ENCODE data around the gene LRRC8B. TPM values are rescaled to one million over a fixed set of nuclear protein-coding genes. Genes with fewer than 3 reads are reported as not detected.
A peak's percentile ranks its signal among the peaks of the same experiment; 100 is the strongest.

The LRRC8B gene
- polyA plus RNA-seq, 2 donors, result 1.9 to 3.0 TPM

GRCh38 chr1:89633800-89634625 is 109.4 kb downstream of the LRRC8B start:
- Histone ChIP-seq H3K27me3 (ENCODE audit: control insufficient read depth in 1 of 2, insufficient read depth in 2 of 2, low read length in 2 of 2) (peaks cover 0 to 3% of the 10 kb centered on the region in 2 donors), H3K9me3 (ENCODE audit: control insufficient read depth in 2 of 2, insufficient read depth in 1 of 2, low read depth in 1 of 2, low read length in 1 of 2) (no peaks in the 10 kb centered on the region), H3K4me1 (ENCODE audit: control insufficient read depth in 2 of 2, insufficient read depth in 2 of 2, low read length in 1 of 2) (peaks cover 0 to 6% of the 10 kb centered on the region in 2 donors), H3K27ac (ENCODE audit: low read depth in 2 of 2, low read length in 1 of 2) (peak overlapping the region; percentile 60 to 81), H3K36me3 (ENCODE audit: control insufficient read depth in 2 of 2, insufficient read depth in 2 of 2, low read length in 1 of 2) (no peaks in the 10 kb centered on the region), H3K4me3 (ENCODE audit: low read depth in 1 of 2, low read length in 2 of 2) (peak overlapping the region; percentile 70 to 74)
- 12 to 13% methylated on average over 32 of the region's 32 CpGs for WGBS, 2 donors

- WGBS, 2 donors, result 55 to 63% methylated on average over 6 of the region's 6 CpGs
- no peak overlapping the region for H3K4me3 ChIP-seq (ENCODE audit: low read depth in 1 of 2, low read length in 2 of 2)
- H3K4me1 ChIP-seq (ENCODE audit: control insufficient read depth in 2 of 2, insufficient read depth in 2 of 2, low read length in 1 of 2), result peaks cover 0 to 6% of the 10 kb centered on the region in 2 donors
- H3K27me3 ChIP-seq (ENCODE audit: control insufficient read depth in 1 of 2, insufficient read depth in 2 of 2, low read length in 2 of 2), result peaks cover 0 to under 1% of the 10 kb centered on the region in 2 donors
- H3K9me3 ChIP-seq (ENCODE audit: control insufficient read depth in 2 of 2, insufficient read depth in 1 of 2, low read depth in 1 of 2, low read length in 1 of 2), result no peaks in the 10 kb centered on the region
- H3K27ac ChIP-seq (ENCODE audit: low read depth in 2 of 2, low read length in 1 of 2), result no peak overlapping the region
- no peaks in the 10 kb centered on the region for H3K36me3 ChIP-seq (ENCODE audit: control insufficient read depth in 2 of 2, insufficient read depth in 2 of 2, low read length in 1 of 2)
Measured at GRCh38 chr1:89635825-89636815, 111.5 kb downstream of the LRRC8B start.

- no peak overlapping the region for H3K4me3 ChIP-seq (ENCODE audit: low read depth in 1 of 2, low read length in 2 of 2)
- no peaks in the 10 kb centered on the region for H3K36me3 ChIP-seq (ENCODE audit: control insufficient read depth in 2 of 2, insufficient read depth in 2 of 2, low read length in 1 of 2)
- H3K4me1 ChIP-seq (ENCODE audit: control insufficient read depth in 2 of 2, insufficient read depth in 2 of 2, low read length in 1 of 2), result peaks cover 0 to 6% of the 10 kb centered on the region in 2 donors
- H3K27me3 ChIP-seq (ENCODE audit: control insufficient read depth in 1 of 2, insufficient read depth in 2 of 2, low read length in 2 of 2), result no peaks in the 10 kb centered on the region
- H3K9me3 ChIP-seq (ENCODE audit: control insufficient read depth in 2 of 2, insufficient read depth in 1 of 2, low read depth in 1 of 2, low read length in 1 of 2), result no peaks in the 10 kb centered on the region
- no peak overlapping the region for H3K27ac ChIP-seq (ENCODE audit: low read depth in 2 of 2, low read length in 1 of 2)
Measured at GRCh38 chr1:89637496-89637895, 112.9 kb downstream of the LRRC8B start.

- Histone ChIP-seq H3K27me3 (ENCODE audit: control insufficient read depth in 1 of 2, insufficient read depth in 2 of 2, low read length in 2 of 2) (no peaks in the 10 kb centered on the region), H3K27ac (ENCODE audit: low read depth in 2 of 2, low read length in 1 of 2) (no peak overlapping the region), H3K36me3 (ENCODE audit: control insufficient read depth in 2 of 2, insufficient read depth in 2 of 2, low read length in 1 of 2) (no peaks in the 10 kb centered on the region), H3K4me1 (ENCODE audit: control insufficient read depth in 2 of 2, insufficient read depth in 2 of 2, low read length in 1 of 2) (no peaks in the 10 kb centered on the region), H3K4me3 (ENCODE audit: low read depth in 1 of 2, low read length in 2 of 2) (no peak overlapping the region), H3K9me3 (ENCODE audit: control insufficient read depth in 2 of 2, insufficient read depth in 1 of 2, low read depth in 1 of 2, low read length in 1 of 2) (no peaks in the 10 kb centered on the region)
Measured at GRCh38 chr1:89640440-89640839, 115.8 kb downstream of the LRRC8B start.

GRCh38 chr1:89641781-89642180 is 117.2 kb downstream of the LRRC8B start:
- Histone ChIP-seq H3K4me1 (ENCODE audit: control insufficient read depth in 2 of 2, insufficient read depth in 2 of 2, low read length in 1 of 2) (no peaks in the 10 kb centered on the region), H3K9me3 (ENCODE audit: control insufficient read depth in 2 of 2, insufficient read depth in 1 of 2, low read depth in 1 of 2, low read length in 1 of 2) (no peaks in the 10 kb centered on the region), H3K4me3 (ENCODE audit: low read depth in 1 of 2, low read length in 2 of 2) (no peak overlapping the region), H3K27me3 (ENCODE audit: control insufficient read depth in 1 of 2, insufficient read depth in 2 of 2, low read length in 2 of 2) (no peaks in the 10 kb centered on the region), H3K36me3 (ENCODE audit: control insufficient read depth in 2 of 2, insufficient read depth in 2 of 2, low read length in 1 of 2) (no peaks in the 10 kb centered on the region), H3K27ac (ENCODE audit: low read depth in 2 of 2, low read length in 1 of 2) (no peak overlapping the region)
- WGBS, 2 donors, result 84 to 92% methylated on average over 4 of the region's 4 CpGs

- Histone ChIP-seq H3K27me3 (ENCODE audit: control insufficient read depth in 1 of 2, insufficient read depth in 2 of 2, low read length in 2 of 2) (no peaks in the 10 kb centered on the region), H3K27ac (ENCODE audit: low read depth in 2 of 2, low read length in 1 of 2) (no peak overlapping the region)
- 83 to 84% methylated on average over 2 of the region's 2 CpGs for WGBS, 2 donors
Measured at GRCh38 chr1:89643577-89643976, 118.9 kb downstream of the LRRC8B start.

GRCh38 chr1:89644119-89644814 is 119.6 kb downstream of the LRRC8B start:
- no peak overlapping the region for H3K27ac ChIP-seq (ENCODE audit: low read depth in 2 of 2, low read length in 1 of 2)

More at GRCh38 chr1:89643577-89643976, 118.9 kb downstream of the LRRC8B start:
- no peaks in the 10 kb centered on the region for H3K4me1 ChIP-seq (ENCODE audit: control insufficient read depth in 2 of 2, insufficient read depth in 2 of 2, low read length in 1 of 2)
- H3K4me3 ChIP-seq (ENCODE audit: low read depth in 1 of 2, low read length in 2 of 2), result no peak overlapping the region
- H3K36me3 ChIP-seq (ENCODE audit: control insufficient read depth in 2 of 2, insufficient read depth in 2 of 2, low read length in 1 of 2), result no peaks in the 10 kb centered on the region
- H3K9me3 ChIP-seq (ENCODE audit: control insufficient read depth in 2 of 2, insufficient read depth in 1 of 2, low read depth in 1 of 2, low read length in 1 of 2), result no peaks in the 10 kb centered on the region

DNA sequence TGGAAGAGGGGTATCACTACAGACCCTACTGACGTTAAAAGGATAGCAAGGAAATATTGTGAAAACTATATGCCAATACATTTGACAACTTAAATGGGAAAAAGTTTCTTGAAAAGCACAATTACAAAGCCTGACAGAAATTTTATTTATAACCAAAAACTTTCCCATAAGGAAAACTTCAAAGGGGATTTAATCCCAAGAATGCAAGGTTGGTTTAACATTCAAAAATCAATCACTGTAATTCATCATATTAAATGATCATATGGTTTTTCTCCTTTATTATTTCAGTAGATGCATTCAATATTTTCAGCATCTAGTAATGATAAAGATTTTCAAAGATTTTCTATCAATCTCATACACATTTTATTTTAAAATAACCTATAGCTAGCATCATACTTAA is 121.6 kb downstream of the LRRC8B start:
- H3K27me3 ChIP-seq (ENCODE audit: control insufficient read depth in 1 of 2, insufficient read depth in 2 of 2, low read length in 2 of 2), result no peaks in the 10 kb centered on the region
- 19 to 44% methylated on average over 1 of the region's 1 CpG for WGBS, 2 donors
- H3K4me3 ChIP-seq (ENCODE audit: low read depth in 1 of 2, low read length in 2 of 2), result no peak overlapping the region
- no peaks in the 10 kb centered on the region for H3K36me3 ChIP-seq (ENCODE audit: control insufficient read depth in 2 of 2, insufficient read depth in 2 of 2, low read length in 1 of 2)
- no peaks in the 10 kb centered on the region for H3K9me3 ChIP-seq (ENCODE audit: control insufficient read depth in 2 of 2, insufficient read depth in 1 of 2, low read depth in 1 of 2, low read length in 1 of 2)
- no peak overlapping the region for H3K27ac ChIP-seq (ENCODE audit: low read depth in 2 of 2, low read length in 1 of 2)
- H3K4me1 ChIP-seq (ENCODE audit: control insufficient read depth in 2 of 2, insufficient read depth in 2 of 2, low read length in 1 of 2), result no peaks in the 10 kb centered on the region

More at GRCh38 chr1:89644119-89644814, 119.6 kb downstream of the LRRC8B start:
- Histone ChIP-seq H3K4me1 (ENCODE audit: control insufficient read depth in 2 of 2, insufficient read depth in 2 of 2, low read length in 1 of 2) (no peaks in the 10 kb centered on the region), H3K27me3 (ENCODE audit: control insufficient read depth in 1 of 2, insufficient read depth in 2 of 2, low read length in 2 of 2) (no peaks in the 10 kb centered on the region), H3K4me3 (ENCODE audit: low read depth in 1 of 2, low read length in 2 of 2) (no peak overlapping the region), H3K36me3 (ENCODE audit: control insufficient read depth in 2 of 2, insufficient read depth in 2 of 2, low read length in 1 of 2) (no peaks in the 10 kb centered on the region), H3K9me3 (ENCODE audit: control insufficient read depth in 2 of 2, insufficient read depth in 1 of 2, low read depth in 1 of 2, low read length in 1 of 2) (no peaks in the 10 kb centered on the region)
- 78 to 80% methylated on average over 9 of the region's 9 CpGs for WGBS, 2 donors
